Measurements from ENCODE around the gene NBPF14. TPM values are rescaled to one million over a fixed set of nuclear protein-coding genes. Genes with fewer than 3 reads are reported as not detected.
"Not testable (repeated sequence)": the region's sequence is repeated elsewhere in the genome, so short reads cannot be mapped to it uniquely, and the experiment has no call there.

NBPF14 gene
- total and polyA plus RNA-seq, 7 donors = 10.2 to 28.2 (median 13.3) TPM

DNA sequence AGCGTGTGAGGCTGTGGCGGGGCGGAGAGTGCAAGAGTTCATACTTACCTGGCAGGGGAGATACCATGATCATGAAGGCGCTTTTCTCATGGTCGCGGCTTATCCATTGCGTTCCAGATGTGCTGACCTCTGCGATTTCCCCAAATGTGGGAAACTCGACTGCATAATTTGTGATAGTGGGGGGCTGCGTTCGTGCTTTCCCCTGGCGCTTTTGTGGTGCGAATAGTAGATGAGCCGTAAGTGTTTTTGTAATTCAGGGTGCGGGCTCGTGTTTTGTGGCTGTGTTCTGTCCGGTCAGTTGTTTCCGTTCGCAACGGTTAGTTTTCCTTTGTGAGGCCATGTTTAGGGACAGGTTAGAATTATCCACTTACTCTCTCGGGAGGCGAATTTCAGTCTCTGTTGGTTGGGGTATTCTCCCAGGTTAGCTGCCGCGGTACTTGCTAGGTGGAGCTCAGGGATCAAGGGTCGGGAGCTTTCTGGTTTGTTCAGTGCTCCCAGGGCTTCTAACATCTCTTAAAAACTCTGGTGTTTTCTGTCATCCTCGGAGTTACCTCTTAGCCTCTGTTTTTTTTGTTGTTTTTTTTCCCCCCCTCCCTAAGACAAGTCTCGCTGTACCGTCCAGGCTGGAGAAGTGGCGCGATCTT is 73.1 kb downstream of the NBPF14 start:
- WGBS, 2 donors = 1% methylated on average over 30 of the region's 30 CpGs
- H3K27me3 ChIP-seq; H3K36me3 ChIP-seq; H3K9me3 ChIP-seq; intact Hi-C loops (cut with DNase I); H3K4me1 ChIP-seq: not testable (repeated sequence)
- H3K27ac ChIP-seq = peak overlapping the region; percentile 79 to 82 (median 80)
- DNase-seq = peak; percentile 96
- H3K4me3 ChIP-seq = peak overlapping the region; percentile 29 to 49 (median 45)
- TF ChIP-seq POLR2AphosphoS5 (IDR thresholded peaks at IDR 0.05) = peak; percentile 97 to 100 (median 98)
- TF ChIP-seq POLR2A (IDR thresholded peaks at IDR 0.05) = peak; percentile 97 to 98

DNA sequence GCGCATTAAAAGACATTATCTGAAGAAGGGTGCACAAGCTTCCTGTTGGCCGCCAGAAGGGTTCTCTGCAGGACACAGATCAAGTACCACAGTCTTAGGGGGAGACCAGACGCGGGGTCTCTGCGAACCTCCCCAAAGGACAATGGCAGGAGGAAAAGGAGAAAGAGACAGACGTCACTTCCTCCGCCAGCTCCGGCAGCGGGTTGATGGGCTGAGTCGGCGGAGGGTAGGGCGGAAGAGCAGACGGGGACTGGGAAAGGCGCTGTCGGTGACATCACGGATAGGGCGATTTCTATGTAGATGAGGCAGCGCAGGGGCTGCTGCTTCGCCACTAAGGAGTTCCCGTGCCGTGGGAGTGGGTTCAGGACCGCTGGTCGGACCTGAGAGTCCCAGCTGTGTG is 73.7 kb downstream of the NBPF14 start:
- WGBS, 2 donors = 1% methylated on average over 17 to 20 of the region's 23 CpGs
- intact Hi-C loops (cut with DNase I); H3K36me3 ChIP-seq; H3K4me1 ChIP-seq; H3K9me3 ChIP-seq; H3K27me3 ChIP-seq: not testable (repeated sequence)
- Histone ChIP-seq H3K4me3 (peak overlapping the region in 3 of 4 donors; percentile 43 to 49 (median 47)), H3K27ac (peak overlapping the region; percentile 79 to 82 (median 80))
- DNase-seq = peak; percentile 94
- TF ChIP-seq POLR2AphosphoS5 (IDR thresholded peaks at IDR 0.05) = peak in 1 of 4 donors; percentile 10

DNA sequence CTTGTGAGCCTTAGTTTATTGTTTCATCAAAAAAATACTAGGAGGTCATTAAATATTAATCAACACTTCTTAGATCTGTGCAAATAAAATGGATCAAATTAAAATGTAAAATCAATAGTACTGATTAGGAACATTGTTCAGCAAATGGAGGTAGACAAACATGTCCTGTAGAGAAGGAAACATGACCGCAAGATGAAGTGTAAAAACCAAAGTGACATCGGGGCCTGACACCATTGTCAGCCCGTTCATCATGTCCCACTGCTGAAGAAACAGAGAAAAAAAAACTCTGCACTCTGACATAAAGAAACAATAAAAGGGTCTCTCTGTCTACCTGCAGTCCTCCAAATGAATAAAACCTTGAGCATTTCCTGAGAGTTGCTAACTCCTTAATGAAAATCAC is 81.5 kb downstream of the NBPF14 start:
- H3K9me3 ChIP-seq; H3K4me3 ChIP-seq; H3K27me3 ChIP-seq; H3K4me1 ChIP-seq; H3K27ac ChIP-seq; H3K36me3 ChIP-seq; intact Hi-C loops (cut with DNase I); DNase-seq: not testable (repeated sequence)
- no CpG with 5 or more reads among the region's 3 CpGs for WGBS, 2 donors

GRCh38 chr1:148512571-148513184 is 83.1 kb downstream of the NBPF14 start:
- DNase-seq; H3K27me3 ChIP-seq; H3K9me3 ChIP-seq; H3K4me1 ChIP-seq; intact Hi-C loops (cut with DNase I); H3K4me3 ChIP-seq; H3K36me3 ChIP-seq; H3K27ac ChIP-seq: not testable (repeated sequence)
- WGBS, 2 donors = 79 to 85% methylated on average over 9 of the region's 9 CpGs

GRCh38 chr1:148493933-148494332 is 101.9 kb downstream of the NBPF14 start:
- H3K4me3 ChIP-seq; H3K4me1 ChIP-seq; H3K27me3 ChIP-seq; H3K27ac ChIP-seq; H3K36me3 ChIP-seq; intact Hi-C loops (cut with DNase I); DNase-seq; H3K9me3 ChIP-seq: not testable (repeated sequence)

DNA sequence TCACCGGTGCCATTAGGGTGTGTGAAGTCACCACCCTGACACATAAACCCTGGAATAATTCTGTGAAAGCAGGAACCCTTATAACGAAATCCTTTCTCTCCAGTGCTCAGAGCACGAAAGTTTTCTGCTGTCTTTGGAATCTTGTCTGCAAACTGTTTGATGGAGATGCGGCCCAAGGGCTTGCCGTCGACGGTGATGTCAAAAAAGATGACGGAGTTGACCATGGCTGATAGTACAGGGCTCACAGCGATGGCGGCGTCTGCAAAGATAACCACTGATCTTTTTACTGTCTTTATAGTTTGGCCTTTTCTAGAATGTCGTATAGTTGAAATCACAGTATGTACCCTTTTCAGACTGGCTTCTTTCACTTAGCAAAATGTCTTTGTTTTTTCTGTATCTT is 112.8 kb downstream of the NBPF14 start, which contains the start of gene PPIAL4G:
PPIAL4G (minus strand) TSS at position 274 of the 400 bp plus-strand sequence; CDS start at position 224, 50 bp downstream.
- 96% methylated on average over 12 of the region's 12 CpGs for WGBS, 2 donors
- H3K4me1 ChIP-seq; H3K9me3 ChIP-seq; H3K27ac ChIP-seq; H3K27me3 ChIP-seq; DNase-seq; H3K4me3 ChIP-seq; intact Hi-C loops (cut with DNase I); H3K36me3 ChIP-seq: not testable (repeated sequence)

Small RNA genes within 50 kb of the gene (small RNA-seq; reads per million reads assigned to genes)
- gene RF00003 = 0 reads per million in 3 donors

Other genes with a start within 250 kb of the NBPF14 start
- under 1 TPM in 2 of 4 donors, not detected in 2; 0.14 to 0.28 TPM for gene PPIAL4G, start 112.7 kb downstream of the NBPF14 start, total RNA-seq
- gene PPIAL4G, start 112.7 kb downstream of the NBPF14 start, polyA plus RNA-seq = under 1 TPM in 1 of 3 donors, not detected in 2; 0.09 TPM
- gene NUDT4B, start 152.8 kb upstream of the NBPF14 start, total RNA-seq = 10 to 100 TPM in 2 of 4 donors, 1 to 10 TPM in 2; 3.0 to 16.3 (median 10.7) TPM
- 10 to 100 TPM in 1 of 3 donors, 1 to 10 TPM in 1, not detected in 1; 6.1 to 16.0 TPM for gene NUDT4B, start 152.8 kb upstream of the NBPF14 start, polyA plus RNA-seq
- gene PDE4DIP, start 248.4 kb upstream of the NBPF14 start, total RNA-seq = 10 to 100 TPM; 29.0 to 59.5 (median 35.1) TPM
- gene PDE4DIP, start 248.4 kb upstream of the NBPF14 start, polyA plus RNA-seq = 10 to 100 TPM; 16.8 to 25.4 (median 25.2) TPM